NT2/D1 (cell line): Measurements from ENCODE around the gene RAP1A.

ENCODE experiments used
- SUZ12 ChIP-seq: IDR thresholded peaks from 2 replicates; pipeline ENCODE4 v1.6.1; 2011; ENCODE audit not compliant: insufficient read length, insufficient read depth; ENCODE audit errors: extremely low read depth
- YY1 ChIP-seq: IDR thresholded peaks from 2 replicates; pipeline ENCODE4 v1.6.1; 2011; ENCODE audit not compliant: insufficient read length, insufficient read depth
- ZNF274 ChIP-seq: IDR thresholded peaks from 2 replicates; pipeline ENCODE4 v1.6.1; 2011; ENCODE audit warnings: mild to moderate bottlenecking, low read depth, low read length

DNA sequence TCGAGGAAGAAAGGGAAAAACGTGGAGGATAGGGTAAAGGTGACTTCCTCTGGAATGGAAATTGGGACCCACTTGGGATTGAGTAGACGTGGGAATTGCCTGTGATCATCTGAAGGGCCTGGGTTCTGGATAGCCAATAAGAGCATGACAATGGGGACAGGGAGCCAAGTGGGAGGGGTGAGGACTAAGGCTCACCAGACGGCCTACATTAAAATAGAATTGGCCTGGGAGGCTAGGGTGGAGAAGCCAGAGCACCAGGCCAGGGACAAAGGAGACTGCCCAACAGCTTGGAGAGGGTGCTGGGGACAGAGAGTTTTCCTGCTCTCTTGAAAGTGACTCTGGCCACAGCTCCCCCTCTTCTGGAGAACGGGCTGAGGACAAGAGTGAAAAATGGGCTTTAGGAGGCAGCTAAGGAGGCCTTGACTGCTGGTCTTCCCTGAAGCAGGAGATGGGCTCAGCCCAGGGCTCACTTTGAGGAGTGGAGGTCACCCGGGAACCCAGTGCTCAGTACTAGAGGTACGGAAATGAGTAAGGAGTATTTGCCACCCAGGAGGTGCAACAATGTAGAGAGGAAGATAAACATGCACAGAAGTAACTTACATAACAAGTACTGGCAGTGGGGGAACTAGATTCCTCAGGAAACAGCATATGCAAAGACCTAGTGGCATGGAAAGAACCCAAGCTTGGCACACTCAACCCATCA, 100.8 kb downstream of the RAP1A start:
- TF ChIP-seq ZNF274 = no peak
- no peak for TF ChIP-seq SUZ12
- TF ChIP-seq YY1 = no peak
